ENCODE data around the gene INTU.

INTU gene

GRCh38 chr4:127669691-127670090 is 36.9 kb downstream of the INTU start:
- TF ChIP-seq ZNF274 (IDR thresholded peaks at IDR 0.05; ENCODE audit: low read depth, low read length): no peak
- no peak for TF ChIP-seq SUZ12 (IDR thresholded peaks at IDR 0.05; ENCODE audit: extremely low read depth, insufficient read depth, insufficient read length)
- H3K9ac ChIP-seq (ENCODE audit: insufficient read length, low read depth): no peak overlapping the region
- H3K27me3 ChIP-seq (ENCODE audit: insufficient read depth, insufficient read length): no peaks in the 10 kb centered on the region
- no peak overlapping the region for H3K4me3 ChIP-seq (ENCODE audit: insufficient read length, low read depth)
- H3K36me3 ChIP-seq (ENCODE audit: insufficient read depth, insufficient read length, low read length): peaks cover 2% of the 10 kb centered on the region
- H3K4me1 ChIP-seq (ENCODE audit: insufficient read depth, insufficient read length): no peaks in the 10 kb centered on the region
- H3K9me3 ChIP-seq (ENCODE audit: insufficient read depth, low read length): no peaks in the 10 kb centered on the region
- DNase-seq (ENCODE audit: low read depth, low spot score): no peak

- no peak for DNase-seq (ENCODE audit: low read depth, low spot score)
- Histone ChIP-seq H3K9me3 (ENCODE audit: insufficient read depth, low read length) (peaks cover 10% of the 10 kb centered on the region), H3K9ac (ENCODE audit: insufficient read length, low read depth) (no peak overlapping the region), H3K4me3 (ENCODE audit: insufficient read length, low read depth) (no peak overlapping the region), H3K36me3 (ENCODE audit: insufficient read depth, insufficient read length, low read length) (no peaks in the 10 kb centered on the region), H3K27me3 (ENCODE audit: insufficient read depth, insufficient read length) (no peaks in the 10 kb centered on the region), H3K4me1 (ENCODE audit: insufficient read depth, insufficient read length) (no peaks in the 10 kb centered on the region)
- TF ChIP-seq YY1 (IDR thresholded peaks at IDR 0.05; ENCODE audit: insufficient read depth, insufficient read length) (no peak), ZNF274 (IDR thresholded peaks at IDR 0.05; ENCODE audit: low read depth, low read length) (no peak), SUZ12 (IDR thresholded peaks at IDR 0.05; ENCODE audit: extremely low read depth, insufficient read depth, insufficient read length) (no peak)
Measured at GRCh38 chr4:127672111-127672510, 39.4 kb downstream of the INTU start.

- no peaks in the 10 kb centered on the region for H3K4me1 ChIP-seq (ENCODE audit: insufficient read depth, insufficient read length)
- no peak overlapping the region for H3K9ac ChIP-seq (ENCODE audit: insufficient read length, low read depth)
- peaks cover 3% of the 10 kb centered on the region for H3K36me3 ChIP-seq (ENCODE audit: insufficient read depth, insufficient read length, low read length)
- no peaks in the 10 kb centered on the region for H3K9me3 ChIP-seq (ENCODE audit: insufficient read depth, low read length)
- no peak for DNase-seq (ENCODE audit: low read depth, low spot score)
- TF ChIP-seq SUZ12 (IDR thresholded peaks at IDR 0.05; ENCODE audit: extremely low read depth, insufficient read depth, insufficient read length) (no peak), ZNF274 (IDR thresholded peaks at IDR 0.05; ENCODE audit: low read depth, low read length) (no peak), YY1 (IDR thresholded peaks at IDR 0.05; ENCODE audit: insufficient read depth, insufficient read length) (no peak)
- H3K27me3 ChIP-seq (ENCODE audit: insufficient read depth, insufficient read length): no peaks in the 10 kb centered on the region
- no peak overlapping the region for H3K4me3 ChIP-seq (ENCODE audit: insufficient read length, low read depth)
Measured at GRCh38 chr4:127685292-127685691, 52.5 kb downstream of the INTU start.

- Histone ChIP-seq H3K27me3 (ENCODE audit: insufficient read depth, insufficient read length) (no peaks in the 10 kb centered on the region), H3K4me1 (ENCODE audit: insufficient read depth, insufficient read length) (no peaks in the 10 kb centered on the region), H3K36me3 (ENCODE audit: insufficient read depth, insufficient read length, low read length) (peaks cover 3% of the 10 kb centered on the region), H3K9me3 (ENCODE audit: insufficient read depth, low read length) (no peaks in the 10 kb centered on the region), H3K9ac (ENCODE audit: insufficient read length, low read depth) (no peak overlapping the region), H3K4me3 (ENCODE audit: insufficient read length, low read depth) (no peak overlapping the region)
- DNase-seq (ENCODE audit: low read depth, low spot score): no peak
- TF ChIP-seq YY1 (IDR thresholded peaks at IDR 0.05; ENCODE audit: insufficient read depth, insufficient read length): no peak
- no peak for TF ChIP-seq SUZ12 (IDR thresholded peaks at IDR 0.05; ENCODE audit: extremely low read depth, insufficient read depth, insufficient read length)
- TF ChIP-seq ZNF274 (IDR thresholded peaks at IDR 0.05; ENCODE audit: low read depth, low read length): no peak
Measured at GRCh38 chr4:127686658-127687057, 53.9 kb downstream of the INTU start.

GRCh38 chr4:127687580-127687979 is 54.8 kb downstream of the INTU start:
- Histone ChIP-seq H3K27me3 (ENCODE audit: insufficient read depth, insufficient read length) (no peaks in the 10 kb centered on the region), H3K9ac (ENCODE audit: insufficient read length, low read depth) (no peak overlapping the region), H3K36me3 (ENCODE audit: insufficient read depth, insufficient read length, low read length) (peaks cover 3% of the 10 kb centered on the region), H3K4me1 (ENCODE audit: insufficient read depth, insufficient read length) (no peaks in the 10 kb centered on the region), H3K9me3 (ENCODE audit: insufficient read depth, low read length) (no peaks in the 10 kb centered on the region), H3K4me3 (ENCODE audit: insufficient read length, low read depth) (no peak overlapping the region)
- no peak for DNase-seq (ENCODE audit: low read depth, low spot score)
- TF ChIP-seq SUZ12 (IDR thresholded peaks at IDR 0.05; ENCODE audit: extremely low read depth, insufficient read depth, insufficient read length): no peak

- Histone ChIP-seq H3K9ac (ENCODE audit: insufficient read length, low read depth) (no peak overlapping the region), H3K36me3 (ENCODE audit: insufficient read depth, insufficient read length, low read length) (no peaks in the 10 kb centered on the region), H3K27me3 (ENCODE audit: insufficient read depth, insufficient read length) (no peaks in the 10 kb centered on the region), H3K4me3 (ENCODE audit: insufficient read length, low read depth) (no peak overlapping the region), H3K9me3 (ENCODE audit: insufficient read depth, low read length) (no peaks in the 10 kb centered on the region), H3K4me1 (ENCODE audit: insufficient read depth, insufficient read length) (no peaks in the 10 kb centered on the region)
- DNase-seq (ENCODE audit: low read depth, low spot score): no peak
- TF ChIP-seq ZNF274 (IDR thresholded peaks at IDR 0.05; ENCODE audit: low read depth, low read length) (no peak), SUZ12 (IDR thresholded peaks at IDR 0.05; ENCODE audit: extremely low read depth, insufficient read depth, insufficient read length) (no peak)
Measured at GRCh38 chr4:127698789-127699200, 66.0 kb downstream of the INTU start.

- Histone ChIP-seq H3K9ac (ENCODE audit: insufficient read length, low read depth) (no peak overlapping the region), H3K27me3 (ENCODE audit: insufficient read depth, insufficient read length) (no peaks in the 10 kb centered on the region), H3K9me3 (ENCODE audit: insufficient read depth, low read length) (0 out of 2 replicates have a peak, but pooled peaks cover 4% of the 10 kb centered on the region), H3K4me1 (ENCODE audit: insufficient read depth, insufficient read length) (no peaks in the 10 kb centered on the region), H3K4me3 (ENCODE audit: insufficient read length, low read depth) (no peak overlapping the region), H3K36me3 (ENCODE audit: insufficient read depth, insufficient read length, low read length) (peaks cover 18% of the 10 kb centered on the region)
- TF ChIP-seq ZNF274 (IDR thresholded peaks at IDR 0.05; ENCODE audit: low read depth, low read length) (no peak), SUZ12 (IDR thresholded peaks at IDR 0.05; ENCODE audit: extremely low read depth, insufficient read depth, insufficient read length) (no peak), YY1 (IDR thresholded peaks at IDR 0.05; ENCODE audit: insufficient read depth, insufficient read length) (no peak)
- no peak for DNase-seq (ENCODE audit: low read depth, low spot score)
Measured at GRCh38 chr4:127708985-127709384, 76.2 kb downstream of the INTU start.

GRCh38 chr4:127709456-127709855 is 76.7 kb downstream of the INTU start:
- DNase-seq (ENCODE audit: low read depth, low spot score): no peak
- Histone ChIP-seq H3K9ac (ENCODE audit: insufficient read length, low read depth) (no peak overlapping the region), H3K9me3 (ENCODE audit: insufficient read depth, low read length) (0 out of 2 replicates have a peak, but pooled peaks cover 4% of the 10 kb centered on the region), H3K27me3 (ENCODE audit: insufficient read depth, insufficient read length) (no peaks in the 10 kb centered on the region), H3K36me3 (ENCODE audit: insufficient read depth, insufficient read length, low read length) (peaks cover 18% of the 10 kb centered on the region), H3K4me3 (ENCODE audit: insufficient read length, low read depth) (no peak overlapping the region), H3K4me1 (ENCODE audit: insufficient read depth, insufficient read length) (no peaks in the 10 kb centered on the region)
- TF ChIP-seq YY1 (IDR thresholded peaks at IDR 0.05; ENCODE audit: insufficient read depth, insufficient read length) (no peak), ZNF274 (IDR thresholded peaks at IDR 0.05; ENCODE audit: low read depth, low read length) (no peak), SUZ12 (IDR thresholded peaks at IDR 0.05; ENCODE audit: extremely low read depth, insufficient read depth, insufficient read length) (no peak)
